Fibroblast of skin of left biceps (primary cell): ENCODE results near the gene HES4.
"Not testable (repeated sequence)": the region's sequence is repeated elsewhere in the genome, so short reads cannot be mapped to it uniquely, and the experiment has no call there.

Experiments
- DNase-seq, 2 experiments: peaks; one replicate each; pipeline ENCODE4 v3.0.0-alpha.2; 2013; ENCODE audit warnings: low read depth in 2 of 2

Gene HES4

DNA sequence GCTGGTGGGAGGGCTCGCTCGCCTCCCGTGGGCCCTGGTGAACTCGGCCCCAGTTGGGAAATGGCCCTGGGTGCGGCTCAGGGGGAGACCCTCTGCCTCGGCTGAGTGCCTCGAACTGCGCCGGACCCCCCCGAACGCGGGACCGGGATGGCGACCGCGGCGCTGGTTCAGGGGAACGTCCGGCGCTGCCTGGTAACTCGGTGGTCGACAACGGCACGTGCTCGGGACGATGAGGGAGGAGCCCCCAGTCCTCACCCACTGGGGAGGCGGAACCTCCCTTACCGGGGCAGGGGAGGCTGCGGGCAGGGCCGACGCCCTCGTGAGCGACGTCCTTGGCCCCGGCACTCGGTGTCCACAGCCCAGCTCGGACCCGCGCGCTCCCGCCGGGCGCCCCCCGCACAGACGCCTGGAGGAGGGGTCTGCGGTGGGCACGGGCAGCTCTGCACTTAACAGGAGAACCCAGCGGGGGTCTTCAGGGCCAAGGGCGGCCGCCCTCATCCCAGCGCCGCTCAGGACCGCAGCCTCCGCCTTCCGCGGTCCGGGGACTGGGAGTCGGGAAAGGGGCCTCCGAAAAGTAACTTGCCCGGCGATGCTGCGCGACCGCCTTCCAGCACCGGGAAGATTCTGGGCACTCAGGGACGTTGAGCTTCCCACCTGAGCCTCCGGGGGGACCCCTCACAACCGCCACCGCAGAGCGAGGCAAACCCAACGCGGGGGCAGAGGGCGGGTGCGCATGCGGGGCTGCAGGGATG is 1.7 kb downstream of the HES4 start:
- DNase-seq, result no peak

DNA sequence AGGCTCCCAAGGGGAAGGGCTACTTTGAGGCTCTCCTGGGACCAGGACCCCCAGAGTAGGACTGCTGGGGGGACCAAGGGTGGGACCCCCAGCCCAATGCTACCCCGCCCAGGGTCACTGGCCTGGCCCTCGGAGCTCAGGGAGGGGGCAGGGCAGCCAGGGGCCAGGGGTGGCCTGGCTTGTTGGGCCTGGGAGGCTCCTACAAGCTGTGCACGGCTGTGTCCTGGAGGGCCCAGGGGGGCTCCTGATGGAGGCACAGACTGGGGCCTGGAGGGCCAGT is 2.2 kb downstream of the HES4 start:
- DNase-seq, result no peak

DNA sequence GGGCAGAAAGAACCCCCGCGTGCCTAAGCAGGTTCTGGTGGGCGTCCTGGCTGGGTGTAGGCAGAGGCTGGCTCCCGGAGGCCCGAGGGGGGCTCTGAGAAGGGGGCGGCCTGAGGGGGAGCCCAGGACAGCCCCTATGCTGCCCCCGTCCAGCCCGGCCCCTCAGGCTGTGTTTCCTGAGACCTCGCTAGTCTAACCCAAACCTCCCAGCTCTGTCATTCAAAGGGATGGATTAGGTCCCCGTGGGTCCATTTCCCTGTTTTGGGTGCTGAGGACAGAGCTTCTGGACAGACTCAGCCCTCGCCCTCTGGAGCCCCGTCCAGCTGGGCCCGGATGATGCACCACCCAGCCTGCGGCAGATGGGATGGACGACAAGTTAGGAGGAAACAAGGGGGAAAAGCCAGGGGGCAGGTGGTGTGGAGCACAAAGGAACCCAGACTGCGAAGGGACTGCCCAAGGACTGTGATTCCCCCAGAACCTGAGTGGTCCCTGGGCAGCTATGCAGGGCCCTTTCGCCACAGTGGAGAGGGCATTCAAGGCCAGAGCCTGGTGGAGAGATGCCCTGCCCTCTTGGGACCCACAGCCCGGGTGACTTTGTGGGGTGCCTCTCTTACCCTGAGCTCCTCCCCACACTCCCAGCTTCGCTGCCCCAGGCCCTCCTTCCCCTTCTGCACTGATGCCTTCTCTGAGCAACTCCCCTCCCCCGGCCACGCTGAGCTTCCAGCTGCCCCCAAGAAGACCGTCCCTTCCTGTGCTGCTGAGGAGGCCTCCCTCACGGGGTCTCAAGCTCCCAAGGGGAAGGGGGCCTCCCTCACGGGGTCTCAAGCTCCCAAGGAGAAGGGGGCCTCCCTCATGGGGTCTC is 2.8 kb downstream of the HES4 start:
- no peak for DNase-seq

DNA sequence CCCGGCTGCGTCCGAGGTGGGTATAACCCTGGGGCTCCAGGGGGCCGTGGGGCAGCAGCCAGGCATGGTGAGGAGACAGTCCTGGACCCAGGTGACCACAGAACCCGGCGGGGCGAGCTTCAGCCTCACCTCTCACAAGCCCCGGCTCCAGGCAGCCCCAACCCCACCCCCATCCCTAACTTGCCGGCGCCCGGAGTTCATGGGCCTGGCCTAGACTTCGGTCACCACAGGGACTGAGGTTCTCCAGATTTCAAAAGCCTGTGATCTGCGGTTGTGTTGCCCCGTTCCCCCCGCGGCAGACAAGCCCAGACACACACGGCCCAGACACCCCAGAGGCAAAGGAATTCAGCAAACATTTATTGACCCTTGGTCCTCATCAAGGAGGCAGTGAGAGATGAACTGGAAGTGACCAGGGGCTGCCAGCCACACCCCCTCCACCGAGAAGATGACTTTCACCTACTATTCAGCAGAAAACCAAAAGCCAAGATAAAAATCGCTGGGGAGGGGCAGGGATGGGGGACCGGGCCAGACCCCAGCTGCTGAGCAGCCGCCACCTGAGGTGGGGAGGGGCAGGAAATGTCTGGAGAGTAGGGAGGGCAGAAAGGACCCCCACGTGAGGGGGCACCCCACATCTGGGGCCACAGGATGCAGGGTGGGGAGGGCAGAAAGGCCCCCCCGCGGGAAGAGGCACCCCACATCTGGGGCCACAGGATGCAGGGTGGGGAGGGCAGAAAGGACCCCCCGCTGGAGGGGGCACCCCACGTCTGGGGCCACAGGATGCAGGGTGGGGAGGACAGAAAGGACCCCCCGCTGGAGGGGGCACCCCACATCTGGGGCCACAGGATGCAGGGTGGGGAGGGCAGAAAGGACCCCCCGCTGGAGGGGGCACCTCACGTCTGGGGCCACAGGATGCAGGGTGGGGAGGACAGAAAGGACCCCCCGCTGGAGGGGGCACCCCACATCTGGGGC is 3.9 kb downstream of the HES4 start:
- DNase-seq, result no peak

DNA sequence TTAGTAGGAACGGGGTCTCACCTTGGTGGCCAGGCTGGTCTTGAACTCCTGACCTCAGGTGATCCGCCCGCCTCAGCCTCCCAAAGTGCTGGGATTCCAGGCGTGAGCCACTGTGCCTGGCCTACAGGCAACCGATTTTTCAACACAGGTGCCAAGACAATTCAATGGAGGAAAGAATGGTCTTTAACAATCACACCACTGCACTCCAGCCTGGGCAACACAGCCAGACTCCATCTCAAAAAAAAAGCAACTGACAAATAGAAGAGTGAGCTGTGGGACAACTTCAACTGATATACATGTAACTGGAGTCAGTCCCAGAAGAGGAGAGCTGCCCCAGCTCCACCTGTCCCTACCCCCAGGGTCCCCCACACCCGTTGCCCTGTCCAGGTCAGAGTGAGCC is 5.4 kb downstream of the HES4 start:
- not testable (repeated sequence) for DNase-seq

DNA sequence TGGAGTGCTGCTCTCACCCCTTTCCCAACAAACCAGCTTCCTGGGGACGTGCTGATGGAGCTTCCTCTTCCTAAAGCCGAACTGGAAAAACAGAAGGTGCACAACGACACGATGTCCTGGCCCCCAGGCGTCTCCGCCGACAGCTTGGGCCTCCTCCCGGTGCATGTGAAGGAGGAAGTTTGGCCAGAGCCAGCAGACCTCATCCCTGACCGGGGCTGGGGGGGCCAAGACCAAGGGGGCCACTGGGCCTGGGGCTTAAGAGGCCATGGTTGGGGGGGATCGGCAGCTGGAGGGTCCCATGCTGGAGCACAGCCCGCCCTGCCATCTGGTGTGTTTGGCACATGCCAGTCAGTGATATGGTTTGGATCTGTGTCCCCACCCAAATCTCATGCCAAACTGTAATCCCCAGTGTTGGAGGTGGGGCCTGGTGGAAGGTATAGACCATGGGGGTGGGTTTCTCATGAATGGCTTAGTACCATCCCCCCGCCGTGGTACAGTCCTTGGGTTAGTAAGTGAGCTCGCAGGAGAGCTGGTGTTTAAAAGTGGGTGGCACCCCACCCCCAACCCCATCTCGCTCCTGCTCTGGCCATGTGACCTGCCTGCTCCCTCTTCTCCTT is 6.4 kb downstream of the HES4 start:
- DNase-seq, result no peak

DNA sequence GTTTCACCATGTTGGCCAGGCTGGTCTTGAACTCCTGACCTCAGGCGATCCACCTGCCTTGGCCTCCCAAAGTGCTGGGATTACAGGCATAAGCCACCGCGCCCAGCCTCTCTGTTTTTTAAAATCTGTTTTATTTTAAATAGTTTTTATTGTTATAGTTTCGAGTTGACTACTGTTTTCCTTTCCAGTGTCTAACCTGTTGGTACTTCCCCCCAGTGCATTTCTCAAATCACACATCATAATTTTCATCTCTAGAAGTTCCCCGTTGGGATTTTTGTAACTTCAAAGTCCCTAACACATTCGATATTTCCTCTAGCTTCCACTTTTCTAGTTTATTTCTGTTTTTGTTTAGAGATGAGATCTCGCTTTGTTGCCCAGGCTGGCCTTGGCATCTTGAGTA is 7.5 kb downstream of the HES4 start:
- no peak for DNase-seq

DNA sequence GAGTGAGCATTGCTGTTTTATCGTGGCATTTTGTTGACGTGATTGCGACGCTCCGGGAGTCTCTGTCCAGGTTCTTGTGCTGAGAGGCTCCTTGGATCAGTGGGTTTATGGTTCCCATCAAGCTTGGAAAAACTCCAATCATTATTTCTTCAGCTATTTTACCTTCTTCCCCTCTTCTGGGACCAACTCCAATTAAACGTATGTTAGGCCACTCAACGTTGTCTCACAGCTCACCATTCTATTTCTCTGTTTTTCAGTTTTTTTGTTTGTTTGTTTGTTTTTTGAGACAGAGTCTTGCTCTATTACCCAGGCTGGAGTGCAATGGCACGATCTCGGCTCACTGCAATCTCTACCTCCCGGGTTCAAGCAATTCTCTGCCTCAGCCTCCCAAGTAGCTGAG is 8.0 kb downstream of the HES4 start:
- DNase-seq, result no peak

DNA sequence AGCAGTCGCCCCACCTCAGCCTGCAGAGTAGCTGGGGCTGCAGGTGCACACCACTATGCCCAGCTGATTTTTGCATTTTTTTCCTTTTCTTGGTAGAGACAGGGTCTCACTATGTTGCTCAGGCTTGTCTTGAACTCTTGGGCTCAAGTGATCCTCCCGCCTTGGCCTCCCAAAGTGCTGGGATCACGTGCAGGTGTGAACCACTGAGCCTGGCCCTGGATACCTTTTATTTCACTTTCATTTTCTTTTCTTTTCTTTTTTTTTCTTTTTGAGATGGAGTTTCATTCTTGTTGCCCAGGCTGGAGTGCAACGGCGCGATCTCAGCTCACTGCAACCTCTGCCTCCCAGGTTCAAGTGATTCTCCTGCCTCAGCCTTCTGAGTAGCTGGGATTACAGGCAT is 8.6 kb downstream of the HES4 start:
- DNase-seq, result not testable (repeated sequence)

DNA sequence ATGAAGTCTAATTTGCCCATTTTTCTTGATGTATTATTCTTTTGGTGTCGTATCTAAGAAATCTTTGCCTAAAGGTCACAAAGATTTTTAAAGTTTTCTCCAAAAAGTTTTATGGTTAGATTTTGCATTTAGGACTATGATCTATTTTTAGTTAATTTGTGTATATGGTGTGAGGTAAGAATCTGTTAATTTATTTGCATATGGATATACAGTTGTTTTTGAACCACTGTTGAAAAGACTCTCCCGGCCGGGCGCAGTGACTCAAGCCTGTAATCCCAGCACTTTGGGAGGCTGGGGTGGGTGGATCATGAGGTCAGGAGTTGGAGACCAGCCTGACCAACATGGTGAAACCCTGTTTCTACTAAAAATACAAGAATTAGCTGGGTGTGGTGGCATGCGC is 11.8 kb downstream of the HES4 start:
- not testable (repeated sequence) for DNase-seq

DNA sequence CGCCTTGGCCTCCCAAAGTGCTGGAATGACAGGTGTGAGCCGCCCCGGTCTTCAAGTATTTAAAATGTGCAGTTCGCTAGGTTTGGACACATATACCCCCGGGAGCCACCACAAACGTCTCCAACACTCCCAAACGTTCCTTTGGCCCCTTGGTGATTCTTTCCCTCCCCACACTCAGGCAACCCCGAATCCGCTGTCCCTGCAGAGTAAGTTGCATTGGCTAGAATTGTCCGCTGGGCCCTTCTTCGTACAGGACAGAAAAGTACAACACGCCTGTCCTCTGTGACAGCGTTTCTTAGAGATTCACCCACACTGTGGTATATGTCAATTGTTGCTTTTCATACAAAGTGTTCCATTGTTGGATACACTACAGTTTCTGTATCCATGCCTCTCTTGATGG is 14.8 kb downstream of the HES4 start:
- DNase-seq, result no peak

DNA sequence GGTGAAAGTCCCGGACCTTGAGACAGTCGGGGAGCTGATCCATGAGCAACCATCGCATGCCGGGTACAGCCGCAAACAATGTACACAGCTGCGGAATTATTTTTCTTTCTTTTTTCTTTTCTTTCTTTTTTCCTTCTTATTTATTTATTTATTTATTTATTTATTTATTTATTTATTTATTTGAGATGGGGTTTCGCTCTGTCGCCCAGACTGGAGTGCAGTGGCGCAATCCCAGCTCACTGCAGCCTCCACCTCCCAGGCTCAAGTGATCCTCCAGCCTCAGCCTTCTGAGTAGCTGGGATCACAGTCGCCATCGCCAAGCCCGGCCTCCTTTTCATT is 15.5 kb downstream of the HES4 start:
- DNase-seq, result no peak

DNA sequence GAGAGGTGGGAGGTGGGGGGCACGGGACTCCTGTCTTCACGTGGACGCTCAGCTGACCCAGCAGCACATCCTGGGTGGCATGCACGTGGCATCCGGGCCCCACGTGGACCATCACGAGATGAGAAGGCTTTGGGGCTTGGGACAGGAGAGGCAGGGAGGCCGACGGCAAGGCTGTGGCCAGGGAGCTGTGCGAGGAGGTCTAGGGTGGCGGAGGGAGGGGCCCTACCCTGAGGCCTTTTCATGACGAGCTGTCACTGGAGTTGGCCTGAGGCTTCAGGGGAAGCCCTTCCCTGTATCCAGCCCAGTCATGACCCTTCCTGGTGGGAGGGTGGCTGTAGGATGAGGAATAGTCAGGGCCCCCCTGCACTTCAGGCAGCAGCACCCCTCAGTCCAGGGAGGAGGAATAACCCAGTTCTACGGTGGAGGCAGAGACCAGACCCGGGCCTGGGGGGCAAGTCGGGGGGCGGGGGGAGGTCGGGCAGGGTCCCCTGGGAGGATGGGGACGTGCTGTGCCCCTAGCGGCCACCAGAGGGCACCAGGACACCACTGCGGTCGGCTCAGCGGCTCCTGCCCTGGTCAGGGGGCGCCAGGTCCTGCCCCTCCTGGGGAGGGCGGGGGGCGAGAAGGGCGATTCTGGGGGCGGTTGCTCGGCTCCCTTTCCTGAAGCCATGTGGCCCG is 16.0 kb downstream of the HES4 start:
- DNase-seq, result no peak

DNA sequence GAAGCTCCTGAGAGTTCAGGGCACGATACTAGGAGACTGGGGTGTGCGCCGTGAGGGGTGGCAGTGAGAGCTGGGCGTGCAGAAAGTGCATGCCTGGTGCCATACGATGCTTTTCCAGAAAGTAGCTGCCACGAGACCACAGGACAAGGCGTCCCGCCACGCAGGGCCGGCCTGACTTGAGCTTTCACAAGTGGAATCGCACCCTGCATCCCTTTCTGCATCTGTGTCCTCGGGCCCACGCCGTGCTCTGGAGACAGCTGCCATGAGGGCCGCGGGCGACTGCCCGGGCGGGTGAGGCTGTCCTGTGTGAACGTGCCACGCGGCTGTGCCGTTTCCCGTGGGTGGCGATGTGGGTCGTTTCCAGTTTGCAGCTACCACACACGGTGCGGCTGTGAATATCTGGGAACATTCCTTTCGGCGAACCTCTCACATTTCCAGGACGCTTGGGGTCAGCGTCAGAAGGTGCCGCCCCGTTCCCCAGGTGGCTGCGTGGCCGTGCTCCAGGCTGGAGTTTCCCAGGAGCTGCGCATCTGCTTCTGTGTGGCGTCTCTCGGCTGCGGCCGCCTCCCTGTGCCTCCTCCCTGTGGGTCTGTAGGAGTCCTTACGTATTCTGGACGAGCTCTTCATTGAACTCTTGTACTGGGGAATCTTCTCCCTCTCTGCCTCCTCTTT is 17.0 kb downstream of the HES4 start:
- no peak for DNase-seq

DNA sequence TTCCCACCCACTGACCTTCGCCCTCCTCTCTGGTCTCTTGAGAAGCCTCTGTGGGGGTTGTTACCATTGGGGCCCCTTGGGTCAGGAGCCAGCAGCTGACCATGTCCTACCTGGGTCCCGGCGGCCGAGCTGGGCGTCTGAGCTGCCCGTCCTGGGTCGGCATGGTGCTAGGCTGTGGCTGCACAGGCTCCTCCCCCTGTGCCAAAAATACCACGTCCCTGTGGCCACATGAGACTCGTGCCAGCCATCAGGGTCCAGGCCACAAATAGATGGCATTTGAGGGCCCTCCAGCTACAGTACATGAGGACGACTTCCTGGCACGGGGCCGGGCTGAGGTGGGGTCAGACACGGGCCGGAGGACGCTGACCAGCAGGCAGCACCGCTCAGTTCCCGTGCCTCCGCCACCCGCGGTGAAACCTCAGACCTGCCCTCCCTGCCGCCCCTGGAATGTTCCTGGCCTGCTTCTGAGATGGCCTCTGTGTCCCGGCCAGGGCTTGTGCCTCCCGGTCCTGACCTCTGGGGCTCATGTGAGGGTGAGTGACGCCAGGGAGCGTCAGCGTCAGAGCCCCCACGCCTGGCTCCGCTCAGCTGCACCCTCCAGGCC is 17.8 kb downstream of the HES4 start, which contains the start of gene PERM1:
PERM1 (minus strand) TSS at position 139 of the 604 bp plus-strand sequence. CDS start 1,064 bp downstream, outside the sequence.
- no peak for DNase-seq

DNA sequence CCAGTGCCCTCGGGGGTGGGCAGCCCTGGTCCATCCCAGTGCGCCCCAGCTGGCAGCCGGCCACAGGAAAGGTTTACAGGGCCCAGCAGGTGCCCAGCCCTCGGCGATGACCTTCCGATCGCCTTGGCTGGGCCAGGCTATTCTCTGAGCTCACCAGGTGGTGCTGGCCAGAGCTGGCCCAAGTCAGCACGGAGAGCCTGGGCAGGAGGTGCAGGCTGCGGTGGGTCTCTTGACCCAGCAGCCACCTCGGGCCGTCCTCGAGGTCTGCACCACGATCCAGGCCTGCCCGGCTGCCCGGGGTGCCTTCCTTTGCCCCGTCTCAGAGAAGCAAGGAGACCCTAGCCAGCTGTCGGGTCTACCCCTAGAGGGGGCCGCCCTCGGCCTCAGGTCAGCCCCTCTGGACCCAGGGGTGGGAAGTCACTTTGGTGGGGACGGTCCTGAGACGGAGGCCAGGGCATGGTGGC is 18.4 kb downstream of the HES4 start:
- no peak for DNase-seq

DNA sequence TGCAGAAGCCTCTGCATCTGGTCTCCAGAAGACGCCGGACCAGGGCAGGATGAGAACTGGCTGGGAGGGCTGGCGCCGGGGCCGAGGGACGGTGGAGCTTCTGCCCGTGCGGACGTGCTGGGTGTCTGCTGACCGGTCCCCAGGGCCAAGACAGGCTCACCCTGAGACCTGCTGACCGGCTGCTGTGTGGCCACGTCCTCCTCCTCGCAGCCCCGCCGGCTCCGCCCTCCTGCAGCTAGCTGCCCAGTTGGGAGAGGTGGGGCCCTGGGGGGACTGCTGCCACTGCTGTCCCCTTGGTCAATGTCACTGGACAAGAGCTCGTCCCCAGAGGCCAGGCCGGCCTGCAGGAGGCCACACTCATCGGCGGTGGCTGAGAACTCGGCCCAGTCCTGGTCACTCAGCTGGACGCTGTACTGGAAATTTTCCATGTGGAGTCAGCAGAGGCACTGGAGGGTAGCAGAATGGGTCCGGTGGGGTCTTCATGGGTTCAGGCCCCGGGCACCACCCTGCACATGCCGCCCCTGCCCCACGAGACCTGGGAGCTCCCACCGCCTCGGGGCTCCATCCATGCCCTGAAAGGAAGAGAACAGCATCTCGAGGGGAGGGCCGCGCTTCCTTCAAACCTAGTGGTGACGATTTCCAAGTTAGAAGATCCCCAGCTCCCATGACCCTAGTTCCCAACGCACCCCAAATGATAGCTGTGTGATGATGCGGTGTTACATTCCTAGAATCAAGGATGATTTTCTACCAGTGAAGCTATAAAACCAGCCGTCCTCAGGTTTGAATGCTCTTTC is 19.1 kb downstream of the HES4 start:
- no peak for DNase-seq

DNA sequence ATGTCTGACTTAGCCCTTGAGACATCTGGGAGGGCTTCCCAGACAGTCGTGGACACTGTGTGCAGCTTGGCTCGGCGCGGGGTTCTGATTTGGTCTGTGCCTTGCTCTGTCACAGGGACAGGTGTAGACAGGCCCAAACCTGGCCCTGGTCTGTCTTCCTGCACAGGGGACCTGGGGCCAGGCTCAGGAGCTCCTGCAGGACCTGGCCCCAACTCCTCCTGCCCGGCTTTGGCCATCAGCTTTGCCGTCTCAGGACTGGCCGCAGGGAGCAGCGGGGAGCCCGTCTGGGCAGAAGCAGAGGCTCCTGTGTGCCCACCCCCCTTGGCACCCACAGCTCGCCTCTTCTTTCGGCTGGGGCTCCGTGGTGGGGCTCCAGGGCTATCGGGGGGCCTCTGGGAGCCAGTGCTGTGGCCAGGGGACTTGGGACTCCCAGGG is 19.7 kb downstream of the HES4 start:
- DNase-seq, result no peak

DNA sequence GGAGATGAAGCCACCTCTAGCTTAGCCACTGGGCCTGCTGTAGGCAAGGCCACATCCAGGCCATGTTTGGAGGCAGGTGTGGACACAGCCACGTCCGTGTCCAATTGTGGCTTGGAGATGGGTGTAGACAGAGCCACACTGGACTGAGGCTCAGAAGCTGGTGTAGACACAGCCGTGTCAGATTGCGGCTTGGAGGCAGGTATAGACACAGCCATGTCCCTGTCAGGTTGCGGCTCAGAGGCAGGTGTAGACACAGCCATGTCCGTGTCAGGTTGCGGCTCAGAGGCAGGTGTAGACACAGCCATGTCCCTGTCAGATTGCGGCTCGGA is 20.2 kb downstream of the HES4 start:
- DNase-seq, result no peak
